Epithelial cell of prostate (primary cell): ENCODE measurements around the gene LMOD2.
"Not testable (repeated sequence)": the region's sequence is repeated elsewhere in the genome, so short reads cannot be mapped to it uniquely, and the experiment has no call there.

ENCODE experiments used
- DNase-seq: peaks from one replicate; pipeline ENCODE4 v3.0.0-alpha.2; 2011; ENCODE audit warnings: low read depth, low spot score
- H3K27ac ChIP-seq: fragments of 450-650 bp; 2 replicates; pipeline ENCODE4 v1.5.1; 2017; ENCODE audit warnings: mild to moderate bottlenecking

LMOD2 gene, protein sequence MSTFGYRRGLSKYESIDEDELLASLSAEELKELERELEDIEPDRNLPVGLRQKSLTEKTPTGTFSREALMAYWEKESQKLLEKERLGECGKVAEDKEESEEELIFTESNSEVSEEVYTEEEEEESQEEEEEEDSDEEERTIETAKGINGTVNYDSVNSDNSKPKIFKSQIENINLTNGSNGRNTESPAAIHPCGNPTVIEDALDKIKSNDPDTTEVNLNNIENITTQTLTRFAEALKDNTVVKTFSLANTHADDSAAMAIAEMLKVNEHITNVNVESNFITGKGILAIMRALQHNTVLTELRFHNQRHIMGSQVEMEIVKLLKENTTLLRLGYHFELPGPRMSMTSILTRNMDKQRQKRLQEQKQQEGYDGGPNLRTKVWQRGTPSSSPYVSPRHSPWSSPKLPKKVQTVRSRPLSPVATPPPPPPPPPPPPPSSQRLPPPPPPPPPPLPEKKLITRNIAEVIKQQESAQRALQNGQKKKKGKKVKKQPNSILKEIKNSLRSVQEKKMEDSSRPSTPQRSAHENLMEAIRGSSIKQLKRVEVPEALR

DNA sequence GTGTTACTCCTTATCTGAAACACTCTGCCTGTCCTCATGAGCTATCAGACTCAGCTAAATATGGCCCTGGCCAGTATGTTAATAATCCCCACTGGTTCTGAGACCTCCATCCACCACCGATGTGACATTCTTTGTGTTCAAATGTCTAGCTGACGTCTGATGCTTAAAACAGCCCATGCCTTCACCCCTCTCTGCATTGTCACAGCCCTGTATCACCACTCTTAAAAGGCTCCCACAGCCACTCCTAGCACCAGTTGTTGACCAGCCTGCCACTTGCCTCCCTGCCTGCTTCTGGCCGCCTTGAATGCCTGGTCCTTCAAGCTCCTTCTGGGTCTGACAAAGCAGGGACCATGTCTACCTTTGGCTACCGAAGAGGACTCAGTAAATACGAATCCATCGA lies at the start of gene LMOD2:
Gene LMOD2, plus strand, starts transcription at position 253 of the 400 bp plus-strand sequence. Its CDS starts 98 bp downstream, at position 351.
- H3K27ac ChIP-seq = no peak within 1 kb of the TSS
- DNase-seq = no peak

GRCh38 chr7:123607423-123607975 lies 48.2 kb upstream of the LMOD2 start:
- no peak overlapping the region for H3K27ac ChIP-seq
- DNase-seq = no peak

DNA sequence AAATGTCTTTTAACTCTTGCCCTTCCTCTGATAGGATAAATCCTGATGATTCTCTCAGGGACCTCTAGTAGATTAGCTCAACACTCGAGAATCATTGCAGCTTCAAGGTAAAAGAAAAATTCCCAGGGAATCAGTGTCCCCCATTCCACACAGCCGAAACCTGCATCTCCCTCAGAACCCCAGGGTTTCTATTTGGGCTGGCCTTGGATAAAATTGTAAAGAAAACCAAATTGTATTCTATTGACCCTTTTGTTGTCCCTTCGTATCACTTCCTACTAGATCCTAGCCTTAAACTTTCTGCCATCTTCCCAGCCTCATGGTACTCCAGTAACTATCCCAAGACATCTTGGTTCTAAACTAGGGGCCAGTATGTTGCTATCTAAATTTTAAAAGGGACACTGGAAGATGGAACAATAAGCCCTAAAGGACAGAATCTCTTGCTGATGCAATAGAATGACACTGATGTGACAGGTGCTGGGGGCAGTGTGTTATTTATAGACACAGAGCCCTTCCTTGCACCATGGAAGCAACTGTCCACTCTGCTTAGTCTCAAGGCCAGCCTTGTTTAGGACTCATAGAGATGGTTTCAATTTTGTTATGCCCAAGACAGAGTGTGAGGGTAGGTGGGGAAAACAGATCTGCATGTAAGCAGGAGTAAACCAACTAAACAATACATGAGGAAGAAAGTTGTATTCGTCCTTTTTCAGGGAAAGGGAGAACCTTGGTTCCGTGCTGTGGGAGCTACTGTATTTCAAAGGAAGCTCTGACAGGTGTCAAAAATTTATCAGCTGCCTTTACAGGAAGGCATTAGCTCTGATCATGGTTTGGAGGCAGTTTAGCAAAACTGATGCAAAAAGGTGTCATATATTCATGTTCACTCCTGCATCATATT lies 46.4 kb upstream of the LMOD2 start:
- no peak for DNase-seq
- H3K27ac ChIP-seq = no peak overlapping the region

- no peak for DNase-seq
- H3K27ac ChIP-seq = no peak overlapping the region
Measured at GRCh38 chr7:123609883-123610239, 45.8 kb upstream of the LMOD2 start.

DNA sequence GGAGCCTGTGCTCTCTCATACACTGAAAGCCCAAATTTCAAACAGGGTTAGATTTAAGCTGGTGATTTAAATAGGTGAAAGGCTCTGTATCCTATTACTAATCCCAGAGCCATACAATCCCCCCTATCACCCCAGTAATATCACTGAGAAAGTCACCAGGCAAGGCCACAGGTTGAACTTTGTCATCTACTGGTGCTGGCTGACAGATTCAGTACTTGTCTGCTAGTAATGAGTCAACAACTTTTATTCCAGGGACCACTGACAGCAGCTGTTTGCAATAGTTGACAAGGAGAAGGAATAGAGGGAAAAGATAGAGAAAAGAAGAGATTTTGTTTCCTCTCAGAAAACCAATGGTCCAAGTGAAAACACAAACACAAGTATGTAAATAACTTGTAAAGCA lies 43.6 kb upstream of the LMOD2 start:
- no peak overlapping the region for H3K27ac ChIP-seq
- no peak for DNase-seq

DNA sequence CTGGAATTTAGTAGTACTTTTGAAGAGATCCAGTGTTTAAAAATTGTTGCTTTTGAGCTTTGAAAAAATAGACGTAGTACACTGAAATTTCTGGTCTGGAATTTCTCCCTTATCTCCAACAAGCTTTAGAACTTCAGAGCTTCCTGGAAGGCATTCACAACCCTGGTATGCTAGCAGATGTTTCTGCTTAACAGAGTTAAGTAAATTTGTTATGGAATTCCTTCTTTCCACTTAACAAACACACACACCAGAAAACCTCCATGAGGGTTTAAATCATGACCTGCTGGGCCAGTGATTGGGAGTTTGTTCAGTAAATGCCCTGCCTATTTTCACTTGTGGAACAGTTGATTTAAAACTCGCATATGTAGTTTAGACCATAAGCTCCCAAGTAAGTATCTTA lies 40.3 kb upstream of the LMOD2 start:
- H3K27ac ChIP-seq = no peak overlapping the region
- DNase-seq = no peak

GRCh38 chr7:123616223-123616622 lies 39.4 kb upstream of the LMOD2 start:
- no peak for DNase-seq
- H3K27ac ChIP-seq = no peak overlapping the region

DNA sequence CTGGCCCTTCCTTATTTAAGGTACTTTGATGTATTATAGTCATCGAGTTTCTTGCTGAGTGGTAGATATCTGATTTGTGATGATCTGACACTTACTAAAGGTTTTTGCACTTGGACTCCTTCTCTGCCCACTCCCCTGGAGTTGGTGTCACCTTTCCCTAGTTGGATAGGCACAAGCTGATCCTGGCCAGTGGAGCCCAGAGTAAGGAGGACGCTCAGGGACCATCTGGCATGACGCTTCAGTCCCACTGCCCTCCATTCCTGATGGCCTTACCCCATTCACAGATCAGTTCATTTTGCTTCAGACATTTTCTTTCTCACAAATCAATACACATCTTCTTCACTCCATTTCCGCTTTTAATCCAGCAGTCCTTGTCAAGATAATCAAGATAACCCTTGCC lies 34.0 kb upstream of the LMOD2 start:
- H3K27ac ChIP-seq = no peak overlapping the region
- no peak for DNase-seq

DNA sequence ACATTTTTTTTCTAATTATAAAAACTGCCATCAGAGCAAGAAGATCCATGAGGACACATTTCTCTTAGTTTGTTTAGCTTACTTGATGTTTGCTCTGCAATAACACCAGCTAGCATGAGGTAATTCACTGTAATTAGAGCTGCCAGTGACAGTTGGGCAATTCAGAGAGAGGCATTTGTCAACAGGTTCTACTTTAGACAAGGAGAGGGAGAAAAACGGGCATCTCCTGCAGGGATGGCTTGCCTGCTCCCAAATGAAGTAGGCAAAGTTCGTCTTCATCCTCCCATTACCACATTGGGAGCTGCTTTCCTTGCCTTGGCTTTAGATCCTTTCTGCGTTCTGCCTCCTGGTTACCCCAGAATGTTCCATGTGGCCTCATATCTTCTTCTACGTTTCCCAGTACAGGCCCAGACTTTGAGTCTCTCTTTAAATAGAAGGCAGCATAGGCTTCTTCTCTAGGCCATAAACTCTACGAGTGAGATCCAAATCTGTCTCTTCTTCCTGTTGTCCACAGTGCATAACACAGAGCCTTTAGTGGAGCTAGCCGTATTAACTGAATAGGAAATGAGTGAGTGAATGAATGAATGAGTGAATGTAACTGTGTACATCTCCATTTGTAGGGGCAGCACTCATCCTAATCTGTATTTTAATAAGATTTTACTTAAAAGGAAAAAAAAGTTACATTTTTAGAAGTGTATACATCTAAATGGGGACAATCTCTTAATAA lies 32.8 kb upstream of the LMOD2 start:
- DNase-seq = no peak
- H3K27ac ChIP-seq = no peak overlapping the region

- no peak overlapping the region for H3K27ac ChIP-seq
- DNase-seq = no peak
Measured at GRCh38 chr7:123624527-123625183, 31.0 kb upstream of the LMOD2 start.

DNA sequence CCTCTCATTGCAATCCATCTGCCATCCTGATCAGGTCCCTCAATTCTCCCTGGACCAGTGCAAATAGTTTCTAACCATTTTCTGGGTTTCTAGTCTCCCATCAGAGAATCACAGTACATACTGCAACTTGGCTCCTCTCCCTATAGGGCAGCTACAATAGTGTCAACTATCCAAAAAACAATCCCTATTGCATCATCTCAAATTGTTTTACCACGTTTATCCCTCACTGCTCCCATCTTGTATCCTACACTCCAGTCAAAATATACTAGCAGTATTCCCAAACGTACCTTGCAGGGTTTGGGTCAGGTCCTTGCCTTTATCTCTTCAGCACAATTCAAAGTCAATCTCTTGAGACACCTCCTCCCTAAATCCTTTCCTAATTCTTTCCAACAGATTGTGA lies 30.4 kb upstream of the LMOD2 start:
- DNase-seq = no peak
- no peak overlapping the region for H3K27ac ChIP-seq

DNA sequence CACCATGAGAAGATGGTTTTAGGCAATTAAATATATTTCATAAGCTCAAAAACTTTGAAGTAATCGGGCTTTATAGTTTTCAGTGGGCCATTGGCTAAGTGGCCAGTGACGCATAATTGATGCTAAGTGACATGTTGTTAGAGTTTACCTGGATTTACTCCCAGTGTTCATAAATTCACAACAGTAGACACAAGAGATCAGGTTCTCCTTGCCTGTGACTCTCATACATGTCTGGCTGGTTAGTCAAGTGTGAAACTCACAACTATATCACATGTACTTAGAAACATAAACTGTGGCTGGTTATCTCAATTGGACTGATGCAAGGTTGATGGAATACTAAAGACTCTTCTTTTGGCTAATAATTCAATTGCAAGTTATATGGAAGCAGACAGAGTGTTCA lies 27.8 kb upstream of the LMOD2 start:
- no peak overlapping the region for H3K27ac ChIP-seq
- no peak for DNase-seq

- no peak overlapping the region for H3K27ac ChIP-seq
- DNase-seq = no peak
Measured at GRCh38 chr7:123628829-123629228, 26.8 kb upstream of the LMOD2 start.

DNA sequence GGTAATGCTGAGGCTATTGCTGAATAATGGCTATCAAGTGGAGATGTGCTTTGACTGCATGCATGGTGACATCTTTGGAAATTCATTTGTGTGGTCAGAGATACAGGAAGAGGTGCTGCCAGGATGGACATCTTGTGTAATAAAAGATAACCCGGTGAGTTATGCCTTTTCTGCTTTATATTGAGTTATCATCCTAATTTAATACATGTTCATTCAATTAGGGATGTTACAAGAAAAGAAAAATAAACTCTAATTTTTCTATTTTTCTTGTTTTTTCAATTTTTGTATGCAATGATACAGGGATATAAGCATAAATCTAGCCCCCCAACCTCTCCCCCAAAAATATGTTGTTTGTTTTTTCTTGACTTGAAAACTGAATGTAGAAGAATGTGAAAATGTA lies 26.4 kb upstream of the LMOD2 start:
- DNase-seq = no peak
- H3K27ac ChIP-seq = no peak overlapping the region

- no peak overlapping the region for H3K27ac ChIP-seq
- DNase-seq = no peak
Measured at GRCh38 chr7:123632808-123633207, 22.9 kb upstream of the LMOD2 start.

DNA sequence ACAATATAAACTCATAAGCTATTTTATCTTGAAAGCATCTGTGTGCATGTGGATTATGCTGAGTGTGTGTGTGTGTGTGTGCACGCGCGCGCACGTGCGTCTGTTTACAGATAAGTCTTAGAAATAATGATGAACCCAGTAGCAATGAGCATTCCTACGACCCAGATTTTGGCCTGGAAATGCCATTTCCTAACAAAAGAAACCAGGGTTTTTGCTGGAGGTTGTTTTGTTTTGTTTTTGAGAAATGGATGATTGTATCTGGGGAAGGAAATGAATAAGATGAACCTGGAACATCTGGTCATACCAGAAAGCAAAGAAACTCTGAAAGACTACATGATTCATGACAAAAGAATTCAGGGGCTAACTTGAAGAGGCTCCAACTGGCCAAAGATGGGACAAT lies 22.1 kb upstream of the LMOD2 start:
- DNase-seq = no peak
- H3K27ac ChIP-seq = peak overlapping the region; percentile 50

DNA sequence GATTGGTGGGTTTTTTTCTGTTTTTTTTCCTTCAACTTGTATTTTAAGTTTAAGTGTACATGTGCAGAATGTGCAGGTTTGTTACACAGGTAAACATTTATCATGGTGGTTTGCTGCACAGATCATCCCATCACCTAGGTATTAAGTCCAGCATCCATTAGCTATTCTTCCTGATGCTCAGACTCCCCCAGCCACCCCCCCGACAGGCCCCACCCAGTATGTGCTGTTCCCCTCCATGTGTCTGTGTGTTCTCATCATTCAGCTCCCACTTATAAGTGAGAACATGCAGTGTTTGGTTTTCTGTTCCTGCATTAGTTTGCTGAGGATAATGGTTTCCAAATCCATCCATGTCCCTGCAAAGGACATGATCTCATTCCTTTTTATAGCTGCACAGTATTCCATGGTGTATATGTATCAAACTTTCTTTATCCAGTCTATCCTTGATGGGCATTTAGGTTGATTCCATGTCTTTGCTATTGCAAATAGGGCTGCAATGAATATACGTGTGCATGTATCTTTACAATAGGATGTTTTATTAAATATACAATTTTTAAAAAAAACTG lies 21.6 kb upstream of the LMOD2 start:
- DNase-seq = not testable (repeated sequence)
- peak overlapping the region; percentile 50 for H3K27ac ChIP-seq

DNA sequence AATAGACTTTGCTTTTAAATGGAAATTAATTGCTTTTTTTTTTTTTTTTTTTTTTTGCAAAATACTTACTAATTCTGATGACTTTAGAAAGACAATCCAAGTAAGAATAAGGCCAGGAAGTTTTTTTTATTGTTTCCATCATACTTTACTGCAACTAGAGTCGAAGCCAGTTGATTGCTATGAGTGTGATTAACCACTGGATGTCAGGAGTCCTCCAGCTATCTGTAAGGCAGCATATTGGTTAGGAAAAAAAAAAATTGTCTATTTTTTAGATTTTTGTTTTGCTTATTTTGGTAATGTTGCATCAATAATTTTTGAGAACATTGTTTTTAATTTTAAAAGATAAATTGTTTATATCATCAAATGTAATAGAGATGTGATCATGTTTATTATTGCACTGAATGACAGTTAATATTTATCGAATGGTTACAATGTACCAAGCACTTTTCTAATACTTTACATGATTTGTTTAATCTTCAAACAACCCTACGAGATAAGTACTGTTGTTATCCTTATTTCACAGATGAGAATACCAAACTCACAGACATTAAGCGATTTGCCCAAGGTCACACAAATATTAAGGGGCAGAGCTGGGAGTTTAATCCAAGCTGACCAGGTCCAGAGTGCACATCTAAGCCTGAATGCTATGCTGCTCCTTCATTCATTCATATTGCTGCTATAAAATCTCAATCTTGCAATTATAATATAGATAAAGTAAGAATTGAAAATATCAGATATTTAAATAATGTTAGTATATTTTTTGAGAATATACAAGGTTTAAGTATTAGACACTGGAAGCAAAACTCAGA lies 19.9 kb upstream of the LMOD2 start:
- DNase-seq = no peak
- no peak overlapping the region for H3K27ac ChIP-seq

- DNase-seq = no peak
- no peak overlapping the region for H3K27ac ChIP-seq
Measured at GRCh38 chr7:123637203-123637602, 18.5 kb upstream of the LMOD2 start.
